NCI-H187 treated with DMSO at 0.1 percent for 48 hours (cell line): ENCODE measurements around the gene B3GNT5.
"Not testable (repeated sequence)": the region's sequence is repeated elsewhere in the genome, so short reads cannot be mapped to it uniquely, and the experiment has no call there.

Experiments
- DNase-seq: peaks from one replicate; lab custom pipeline; 2025; lab: John Stamatoyannopoulos, UW

B3GNT5 gene

GRCh38 chr3:183252973-183253527 lies at the start of gene B3GNT5:
Gene B3GNT5, plus strand, starts transcription at chr3:183253253. Its CDS starts 16,546 bp downstream, at chr3:183269799.
- DNase-seq, result peak; percentile 25

GRCh38 chr3:183203670-183204069 lies 49.4 kb upstream of the B3GNT5 start:
- DNase-seq, result no peak

GRCh38 chr3:183208260-183208659 lies 44.8 kb upstream of the B3GNT5 start:
- no peak for DNase-seq

- DNase-seq, result no peak
Measured at GRCh38 chr3:183208800-183209199, 44.3 kb upstream of the B3GNT5 start.

GRCh38 chr3:183210341-183210740 lies 42.7 kb upstream of the B3GNT5 start:
- DNase-seq, result no peak

GRCh38 chr3:183210862-183211341 lies 42.2 kb upstream of the B3GNT5 start:
- no peak for DNase-seq

GRCh38 chr3:183211352-183211751 lies 41.7 kb upstream of the B3GNT5 start:
- no peak for DNase-seq

- no peak for DNase-seq
Measured at GRCh38 chr3:183212096-183212495, 41.0 kb upstream of the B3GNT5 start.

- no peak for DNase-seq
Measured at GRCh38 chr3:183212565-183212964, 40.5 kb upstream of the B3GNT5 start.

GRCh38 chr3:183213415-183214276 lies 39.4 kb upstream of the B3GNT5 start:
- DNase-seq, result no peak

- DNase-seq, result no peak
Measured at GRCh38 chr3:183214277-183214612, 38.8 kb upstream of the B3GNT5 start.

- no peak for DNase-seq
Measured at GRCh38 chr3:183215591-183216202, 37.4 kb upstream of the B3GNT5 start.

- DNase-seq, result no peak
Measured at GRCh38 chr3:183217548-183218332, 35.3 kb upstream of the B3GNT5 start.

GRCh38 chr3:183218826-183219225 lies 34.2 kb upstream of the B3GNT5 start:
- no peak for DNase-seq

- no peak for DNase-seq
Measured at GRCh38 chr3:183220828-183221227, 32.2 kb upstream of the B3GNT5 start.

GRCh38 chr3:183222631-183223235 lies 30.3 kb upstream of the B3GNT5 start:
- DNase-seq, result no peak

- DNase-seq, result no peak
Measured at GRCh38 chr3:183224180-183224970, 28.7 kb upstream of the B3GNT5 start.

- DNase-seq, result no peak
Measured at GRCh38 chr3:183226333-183226890, 26.6 kb upstream of the B3GNT5 start.

GRCh38 chr3:183227586-183227985 lies 25.5 kb upstream of the B3GNT5 start:
- no peak for DNase-seq

- DNase-seq, result no peak
Measured at GRCh38 chr3:183229178-183229577, 23.9 kb upstream of the B3GNT5 start.

- DNase-seq, result not testable (repeated sequence)
Measured at GRCh38 chr3:183230251-183230650, 22.8 kb upstream of the B3GNT5 start.
